Tibial nerve (tissue), 4 donors: ENCODE results near the gene PCID2. TPM values are rescaled to one million over a fixed set of nuclear protein-coding genes. Genes with fewer than 3 reads are reported as not detected.

Experiments used
- DNase-seq, 2 donors: peaks; one replicate each; pipeline ENCODE4 v3.0.0-alpha.2; 2019; ENCODE audit warnings: low spot score in 2 of 2
- H3K27ac ChIP-seq, 4 donors: fragments of 200-600 bp; sonication (generic) in 3 of 4; one replicate each; pipeline ENCODE4 v1.5.1; 2017 to 2019; ENCODE audit warnings: mild to moderate bottlenecking in 1 of 4
- H3K27me3 ChIP-seq, 2 donors: fragments of 200-600 bp; sonication (generic) in 1 of 2; one replicate each; pipeline versions ENCODE4 v1.5.1 to v1.6.0; 2017 to 2019
- H3K36me3 ChIP-seq, 3 donors: fragments of 200-600 bp; sonication (generic); one replicate each; pipeline ENCODE4 v1.5.1; 2018 to 2019
- H3K4me1 ChIP-seq, 4 donors: fragments of 200-600 bp; sonication (generic) in 3 of 4; one replicate each; pipeline ENCODE4 v1.5.1; 2017 to 2019
- H3K4me3 ChIP-seq, 4 donors: fragments of 200-600 bp; sonication (generic) in 3 of 4; one replicate each; pipeline ENCODE4 v1.5.1; 2017 to 2019; ENCODE audit warnings: mild to moderate bottlenecking in 1 of 4, moderate library complexity in 1 of 4
- H3K9me3 ChIP-seq, 4 donors: fragments of 200-600 bp; sonication (generic) in 3 of 4; one replicate each; pipeline ENCODE4 v1.5.1; 2017 to 2019
- CTCF ChIP-seq, 5 experiments: fragments of 200-600 bp in 3 of 5; fragments of 450-650 bp in 2 of 5; sonication (generic) in 3 of 5; IDR thresholded peaks; one replicate each; pipeline ENCODE4 v1.5.1; 2016 to 2019; ENCODE audit warnings: antibody characterized with exemption in 5 of 5, mild to moderate bottlenecking in 3 of 5, moderate library complexity in 2 of 5
- EP300 ChIP-seq, 2 donors: sonication (generic); formaldehyde crosslinking; IDR thresholded peaks; one replicate each; pipeline ENCODE4 v1.6.1; 2017; ENCODE audit warnings: antibody characterized with exemption in 2 of 2, mild to moderate bottlenecking in 1 of 2
- POLR2A ChIP-seq, 2 donors: fragments of 450-650 bp; IDR thresholded peaks; one replicate each; pipeline ENCODE4 v1.6.1; 2017; ENCODE audit warnings: antibody characterized with exemption in 2 of 2, mild to moderate bottlenecking in 2 of 2, moderate library complexity in 2 of 2
- WGBS, 2 donors: methylation state at CpG; one replicate each; pipeline ENCODE4 v1.1.5; 2018; 5-methylcytosine and 5-hydroxymethylcytosine counted together
- total RNA-seq, 4 donors: library from RNA; depleted of rRNA; stranded (reverse); fragments of >200 nt; gene quantifications; one replicate each; pipeline ENCODE4 v1.1.0, GENCODE V29; 2016

Gene PCID2
- total RNA-seq, 4 donors from 2014 or later, result 38.6 to 61.5 (median 49.5) TPM

- no peak for TF ChIP-seq CTCF (IDR thresholded peaks at IDR 0.05)
- no peak for TF ChIP-seq EP300 (IDR thresholded peaks at IDR 0.05)
- TF ChIP-seq POLR2A (IDR thresholded peaks at IDR 0.05), result no peak
- H3K36me3 ChIP-seq, result peaks cover 0 to 68% (median 5%) of the 10 kb centered on the region in 3 donors
- H3K27ac ChIP-seq, result no peak overlapping the region
- H3K27me3 ChIP-seq, result no peaks in the 10 kb centered on the region
- H3K4me3 ChIP-seq, result no peak overlapping the region
- 86 to 93% methylated on average over 13 of the region's 13 CpGs for WGBS, 2 donors
- H3K4me1 ChIP-seq, result no peaks in the 10 kb centered on the region
- no peak for DNase-seq
- peaks cover 0 to 5% (median 0%) of the 10 kb centered on the region in 4 donors for H3K9me3 ChIP-seq
Measured at GRCh38 chr13:113169277-113170272, 38.9 kb downstream of the PCID2 start.

- no peak for TF ChIP-seq CTCF (IDR thresholded peaks at IDR 0.05)
- TF ChIP-seq POLR2A (IDR thresholded peaks at IDR 0.05), result no peak
- TF ChIP-seq EP300 (IDR thresholded peaks at IDR 0.05), result no peak
- Histone ChIP-seq H3K4me1 (no peaks in the 10 kb centered on the region), H3K9me3 (peaks cover 0 to 5% (median 0%) of the 10 kb centered on the region in 4 donors), H3K27me3 (peaks cover 0 to 11% of the 10 kb centered on the region in 2 donors), H3K4me3 (no peak overlapping the region), H3K36me3 (peaks cover 0 to 54% (median 5%) of the 10 kb centered on the region in 3 donors), H3K27ac (no peak overlapping the region)
- no peak for DNase-seq
- 56 to 65% methylated on average over 7 of the region's 7 CpGs for WGBS, 2 donors
Measured at GRCh38 chr13:113168211-113168610, 40.3 kb downstream of the PCID2 start.

GRCh38 chr13:113167575-113167974 is 40.9 kb downstream of the PCID2 start:
- Histone ChIP-seq H3K36me3 (peaks cover 0 to 48% (median 5%) of the 10 kb centered on the region in 3 donors), H3K27ac (no peak overlapping the region), H3K4me3 (no peak overlapping the region), H3K9me3 (peaks cover 0 to 5% (median 0%) of the 10 kb centered on the region in 4 donors), H3K4me1 (no peaks in the 10 kb centered on the region), H3K27me3 (peaks cover 0 to 17% of the 10 kb centered on the region in 2 donors)
- TF ChIP-seq POLR2A (IDR thresholded peaks at IDR 0.05) (no peak), CTCF (IDR thresholded peaks at IDR 0.05) (no peak), EP300 (IDR thresholded peaks at IDR 0.05) (no peak)
- no peak for DNase-seq
- 95 to 96% methylated on average over 3 of the region's 3 CpGs for WGBS, 2 donors

GRCh38 chr13:113167155-113167554 is 41.3 kb downstream of the PCID2 start:
- no peak overlapping the region for H3K27ac ChIP-seq
- peaks cover 0 to 17% of the 10 kb centered on the region in 2 donors for H3K27me3 ChIP-seq
- H3K9me3 ChIP-seq, result peaks cover 0 to 5% (median 0%) of the 10 kb centered on the region in 4 donors
- H3K36me3 ChIP-seq, result peaks cover 0 to 44% (median 5%) of the 10 kb centered on the region in 3 donors
- H3K4me3 ChIP-seq, result no peak overlapping the region
- TF ChIP-seq POLR2A (IDR thresholded peaks at IDR 0.05), result no peak
- no peak for TF ChIP-seq EP300 (IDR thresholded peaks at IDR 0.05)
- no peak for TF ChIP-seq CTCF (IDR thresholded peaks at IDR 0.05)
- no peak for DNase-seq
- WGBS, 2 donors, result 94% methylated on average over 10 of the region's 10 CpGs
- no peaks in the 10 kb centered on the region for H3K4me1 ChIP-seq

- TF ChIP-seq EP300 (IDR thresholded peaks at IDR 0.05) (no peak), CTCF (IDR thresholded peaks at IDR 0.05) (no peak)
- no peak overlapping the region for H3K4me3 ChIP-seq
- 83 to 92% methylated on average over 5 of the region's 5 CpGs for WGBS, 2 donors
- peaks cover 0 to 5% (median 0%) of the 10 kb centered on the region in 4 donors for H3K9me3 ChIP-seq
- H3K27me3 ChIP-seq, result peaks cover 0 to 17% of the 10 kb centered on the region in 2 donors
- H3K36me3 ChIP-seq, result peaks cover 0 to 39% (median 4%) of the 10 kb centered on the region in 3 donors
- H3K4me1 ChIP-seq, result no peaks in the 10 kb centered on the region
- no peak for DNase-seq
- no peak overlapping the region for H3K27ac ChIP-seq
Measured at GRCh38 chr13:113166681-113167080, 41.8 kb downstream of the PCID2 start.
